ENCODE measurements around the gene CDH3.

CDH3 gene

DNA sequence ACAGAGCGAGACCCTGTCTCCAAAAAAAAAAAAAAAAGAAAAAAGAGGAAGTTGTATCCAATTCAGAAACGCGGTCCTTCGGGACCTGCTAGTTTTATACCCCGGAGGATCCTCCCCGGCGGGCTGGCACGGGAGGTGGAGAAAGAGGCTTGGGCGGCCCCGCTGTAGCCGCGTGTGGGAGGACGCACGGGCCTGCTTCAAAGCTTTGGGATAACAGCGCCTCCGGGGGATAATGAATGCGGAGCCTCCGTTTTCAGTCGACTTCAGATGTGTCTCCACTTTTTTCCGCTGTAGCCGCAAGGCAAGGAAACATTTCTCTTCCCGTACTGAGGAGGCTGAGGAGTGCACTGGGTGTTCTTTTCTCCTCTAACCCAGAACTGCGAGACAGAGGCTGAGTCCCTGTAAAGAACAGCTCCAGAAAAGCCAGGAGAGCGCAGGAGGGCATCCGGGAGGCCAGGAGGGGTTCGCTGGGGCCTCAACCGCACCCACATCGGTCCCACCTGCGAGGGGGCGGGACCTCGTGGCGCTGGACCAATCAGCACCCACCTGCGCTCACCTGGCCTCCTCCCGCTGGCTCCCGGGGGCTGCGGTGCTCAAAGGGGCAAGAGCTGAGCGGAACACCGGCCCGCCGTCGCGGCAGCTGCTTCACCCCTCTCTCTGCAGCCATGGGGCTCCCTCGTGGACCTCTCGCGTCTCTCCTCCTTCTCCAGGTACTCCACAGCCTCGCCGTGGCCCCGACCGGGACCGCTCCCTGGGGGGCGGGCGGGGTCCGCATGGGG is at the start of gene CDH3:
CDH3 (plus strand) TSS at position 596 of the 779 bp plus-strand sequence; CDS start at position 666, 70 bp downstream.
- H3K36me3 Mint-ChIP-seq (ENCODE audit: low read depth), result no peaks in the 10 kb centered on the region
- peaks cover 19% of the 10 kb centered on the region for H3K4me1 Mint-ChIP-seq
- no peak within 1 kb of the TSS for H3K27ac Mint-ChIP-seq
- peak; percentile 25 for DNase-seq
- ATAC-seq, result no peak
- H3K4me3 Mint-ChIP-seq, result peak within 1 kb of the TSS; percentile 43
- H3K27me3 Mint-ChIP-seq, result peaks cover 66% of the 10 kb centered on the region
- no peaks in the 10 kb centered on the region for H3K9me3 Mint-ChIP-seq

DNA sequence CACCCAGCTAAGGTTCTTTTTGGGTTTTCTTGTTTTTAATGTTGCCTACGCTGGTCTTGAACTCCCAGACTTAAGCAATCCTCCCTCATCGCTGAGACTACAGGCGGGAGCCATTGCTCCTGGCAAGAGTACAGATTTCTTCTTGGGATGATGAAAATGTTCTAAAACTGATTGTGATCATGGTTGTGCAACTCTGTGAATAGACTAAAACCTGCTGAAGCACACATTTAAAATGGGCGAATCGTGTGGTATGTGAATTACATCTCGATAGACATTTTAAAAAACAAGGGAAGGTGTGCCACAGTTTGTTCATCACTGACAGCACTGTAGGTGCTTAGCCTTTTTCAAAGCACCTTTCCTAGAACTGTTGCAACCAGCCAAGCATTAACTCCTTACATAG is 48.8 kb upstream of the CDH3 start:
- Mint-ChIP-seq H3K9me3 (peaks cover 7% of the 10 kb centered on the region), H3K36me3 (ENCODE audit: low read depth) (peaks cover 3% of the 10 kb centered on the region), H3K27me3 (peaks cover 2% of the 10 kb centered on the region), H3K4me3 (no peak overlapping the region), H3K4me1 (no peaks in the 10 kb centered on the region), H3K27ac (no peak overlapping the region)
- ATAC-seq (no peak), DNase-seq (no peak)

DNA sequence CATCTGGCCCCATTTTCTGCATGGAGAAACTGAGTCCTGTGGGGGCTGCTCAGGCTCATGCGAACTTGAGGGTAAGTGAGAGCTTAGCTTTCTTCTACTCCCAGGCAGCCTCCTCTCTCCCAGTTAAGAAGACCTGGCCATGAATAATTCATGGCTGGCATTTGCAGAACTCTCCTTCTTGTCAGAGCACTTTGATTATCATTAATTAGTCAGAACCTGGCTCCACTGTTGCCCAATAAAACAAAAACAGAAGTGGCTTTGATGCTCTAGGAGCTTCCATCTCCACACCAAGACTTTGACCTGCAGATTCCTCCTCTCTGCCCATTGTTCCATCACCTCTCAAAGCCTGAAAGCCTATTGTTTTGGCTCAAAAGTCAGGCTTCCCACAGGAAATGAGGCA is 45.5 kb upstream of the CDH3 start:
- ATAC-seq (no peak), DNase-seq (no peak)

DNA sequence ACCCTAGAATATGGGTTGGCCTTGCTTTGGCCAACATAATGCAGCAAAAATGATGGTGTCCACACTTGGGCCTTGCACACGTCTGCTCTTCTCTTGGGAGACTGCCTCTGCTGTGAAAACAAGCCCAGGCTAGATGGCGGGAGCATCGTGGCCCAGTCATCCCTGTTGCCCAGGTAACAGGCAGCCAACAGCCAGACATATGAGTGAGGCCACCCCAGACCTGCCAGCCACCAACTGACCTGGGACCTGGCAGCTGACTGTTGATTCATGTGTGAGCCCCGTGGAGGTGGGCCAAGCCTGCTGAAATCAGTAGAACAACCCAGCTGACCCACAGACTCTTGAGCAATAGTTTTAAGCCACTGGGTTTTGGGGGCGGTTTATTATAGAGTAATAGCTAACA is 39.4 kb upstream of the CDH3 start:
- Mint-ChIP-seq H3K4me1 (no peaks in the 10 kb centered on the region), H3K27ac (no peak overlapping the region), H3K4me3 (no peak overlapping the region), H3K27me3 (no peaks in the 10 kb centered on the region), H3K9me3 (peaks cover 3% of the 10 kb centered on the region), H3K36me3 (ENCODE audit: low read depth) (no peaks in the 10 kb centered on the region)
- no peak for ATAC-seq
- no peak for DNase-seq

More for the DNA sequence above, 45.5 kb upstream of the CDH3 start:
- Mint-ChIP-seq H3K36me3 (ENCODE audit: low read depth) (no peaks in the 10 kb centered on the region), H3K4me3 (no peak overlapping the region), H3K4me1 (no peaks in the 10 kb centered on the region), H3K9me3 (no peaks in the 10 kb centered on the region), H3K27ac (no peak overlapping the region), H3K27me3 (no peaks in the 10 kb centered on the region)

DNA sequence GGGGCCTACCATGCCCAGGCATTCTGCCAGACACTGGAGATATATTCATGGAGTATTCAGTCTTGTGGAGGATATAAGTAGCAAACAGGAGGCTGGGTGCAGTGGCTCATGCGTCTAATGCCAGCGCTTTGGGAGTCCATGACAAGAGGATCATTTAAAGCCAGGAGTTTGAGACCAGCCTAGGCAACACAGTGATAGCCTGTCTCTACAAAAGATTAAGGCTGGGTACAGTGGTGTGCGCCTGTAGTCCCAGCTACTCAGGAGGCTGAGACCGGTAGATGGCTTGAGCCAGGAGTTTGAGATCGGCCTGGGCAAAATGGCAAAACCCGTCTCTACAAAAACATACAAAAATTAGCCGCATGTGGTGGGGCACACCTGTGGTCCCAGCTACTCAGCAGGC is 37.7 kb upstream of the CDH3 start:
- H3K27ac Mint-ChIP-seq, result no peak overlapping the region
- no peak overlapping the region for H3K4me3 Mint-ChIP-seq
- no peak for DNase-seq
- no peaks in the 10 kb centered on the region for H3K4me1 Mint-ChIP-seq
- no peaks in the 10 kb centered on the region for H3K27me3 Mint-ChIP-seq
- ATAC-seq, result no peak
- H3K36me3 Mint-ChIP-seq (ENCODE audit: low read depth), result peaks cover under 1% of the 10 kb centered on the region
- peaks cover 4% of the 10 kb centered on the region for H3K9me3 Mint-ChIP-seq

DNA sequence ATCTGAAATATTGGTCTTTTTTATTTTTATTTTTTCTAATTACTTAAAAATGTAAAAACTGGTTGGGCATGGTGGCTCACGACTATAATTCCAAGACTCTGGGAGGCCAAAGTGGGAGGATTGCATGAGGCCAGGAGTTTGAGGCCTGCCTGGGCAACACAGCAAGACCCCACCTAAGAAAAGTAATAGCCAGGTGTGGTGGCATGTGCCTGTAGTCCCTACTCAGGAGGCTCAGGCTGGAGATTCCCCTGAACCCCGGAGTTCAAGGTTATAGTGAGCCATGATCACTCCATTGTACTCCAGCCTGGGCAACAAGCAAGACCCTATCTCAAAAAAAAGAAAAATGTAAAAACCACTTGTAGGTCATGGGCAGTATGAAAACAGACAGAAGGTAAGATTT is 36.8 kb upstream of the CDH3 start:
- Mint-ChIP-seq H3K4me3 (no peak overlapping the region), H3K36me3 (ENCODE audit: low read depth) (peaks cover 2% of the 10 kb centered on the region), H3K9me3 (peaks cover 8% of the 10 kb centered on the region), H3K27me3 (no peaks in the 10 kb centered on the region), H3K4me1 (no peaks in the 10 kb centered on the region), H3K27ac (no peak overlapping the region)
- DNase-seq (no peak), ATAC-seq (no peak)

DNA sequence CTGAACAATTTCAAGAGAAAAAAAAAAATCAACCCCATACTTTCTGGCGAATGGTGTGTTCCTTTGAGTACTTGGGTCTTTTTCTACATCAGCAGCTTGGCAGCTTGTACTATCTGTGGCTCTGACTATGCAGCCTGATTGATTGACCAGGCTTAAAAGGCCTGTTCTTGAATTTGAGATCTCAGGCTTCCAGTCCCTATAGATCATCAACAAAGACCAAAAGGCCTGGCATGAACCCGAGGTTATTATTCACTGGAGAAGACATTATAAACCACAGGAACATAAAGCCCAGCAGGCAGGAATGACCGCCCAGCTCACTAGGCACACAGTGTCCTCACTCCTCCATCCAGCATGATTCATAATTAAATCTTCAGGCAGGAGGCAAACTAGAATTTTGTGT is 32.1 kb upstream of the CDH3 start:
- Mint-ChIP-seq H3K27me3 (no peaks in the 10 kb centered on the region), H3K36me3 (ENCODE audit: low read depth) (peaks cover 6% of the 10 kb centered on the region), H3K27ac (no peak overlapping the region), H3K4me3 (no peak overlapping the region), H3K4me1 (no peaks in the 10 kb centered on the region), H3K9me3 (peaks cover 19% of the 10 kb centered on the region)
- no peak for ATAC-seq
- no peak for DNase-seq

DNA sequence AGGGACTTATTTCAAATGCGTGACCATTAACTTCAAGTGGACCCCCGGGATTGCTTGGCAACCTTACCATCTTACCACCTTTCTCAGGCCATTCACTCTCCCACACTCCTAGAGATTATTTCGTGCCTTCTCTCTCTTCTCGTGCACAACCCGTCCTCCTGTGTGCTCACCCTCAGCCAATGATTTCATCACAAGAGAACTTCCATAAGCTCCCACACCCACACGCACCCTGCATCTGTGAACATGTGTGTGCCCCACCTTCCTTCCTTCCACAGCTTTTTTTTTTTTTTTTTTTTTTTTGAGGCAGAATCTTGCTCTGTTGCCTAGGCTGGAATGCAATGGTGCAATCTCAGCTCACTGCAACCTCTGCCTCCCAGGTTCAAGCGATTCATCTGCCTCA is 27.4 kb upstream of the CDH3 start:
- Mint-ChIP-seq H3K27ac (no peak overlapping the region), H3K27me3 (no peaks in the 10 kb centered on the region), H3K36me3 (ENCODE audit: low read depth) (peaks cover 4% of the 10 kb centered on the region), H3K9me3 (peaks cover 12% of the 10 kb centered on the region), H3K4me3 (no peak overlapping the region), H3K4me1 (no peaks in the 10 kb centered on the region)
- DNase-seq (no peak), ATAC-seq (no peak)

DNA sequence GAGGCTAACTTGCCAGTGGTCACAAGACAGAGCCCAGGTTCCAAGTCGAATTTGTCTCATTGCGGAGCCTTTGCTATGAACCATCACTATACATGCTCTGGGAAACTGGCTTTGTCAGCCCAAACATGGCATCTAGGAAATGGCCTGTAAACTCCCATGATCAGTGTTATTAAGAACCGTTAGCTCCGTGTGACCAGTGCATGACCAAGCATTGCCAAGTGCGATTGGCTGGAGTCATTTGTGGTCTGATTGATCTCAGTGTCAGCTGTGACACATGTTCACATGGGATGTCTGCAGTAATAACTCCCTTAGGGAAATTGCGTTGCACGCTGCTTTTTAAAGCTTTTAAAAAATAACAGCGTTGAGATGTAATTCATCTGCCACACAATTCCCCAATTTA is 18.6 kb upstream of the CDH3 start:
- Mint-ChIP-seq H3K4me1 (no peaks in the 10 kb centered on the region), H3K4me3 (no peak overlapping the region), H3K9me3 (no peaks in the 10 kb centered on the region), H3K27ac (no peak overlapping the region), H3K27me3 (peaks cover 4% of the 10 kb centered on the region), H3K36me3 (ENCODE audit: low read depth) (no peaks in the 10 kb centered on the region)
- DNase-seq, result no peak
- no peak for ATAC-seq

DNA sequence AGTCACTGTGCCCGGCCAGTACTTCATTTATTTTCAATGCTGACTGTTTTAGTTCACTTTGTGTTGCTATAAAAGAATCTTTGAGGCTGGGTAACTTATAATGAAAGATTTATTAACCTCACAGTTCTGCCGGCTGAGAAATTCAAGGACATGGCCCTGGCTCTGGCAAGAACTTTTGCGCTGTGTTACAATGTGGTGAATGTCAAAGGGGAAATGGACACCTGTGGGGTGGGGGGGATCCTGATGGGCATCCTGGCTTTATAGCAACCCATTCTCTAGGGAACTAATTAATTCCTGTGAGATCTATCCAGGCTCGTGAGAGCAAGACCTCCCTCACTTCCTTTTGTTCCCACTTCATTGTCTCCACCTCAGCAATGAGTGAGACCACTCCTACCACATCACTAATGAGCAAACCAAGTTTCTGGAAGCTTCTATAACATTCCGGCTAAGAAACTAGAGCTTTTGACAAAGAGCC is 17.1 kb upstream of the CDH3 start:
- Mint-ChIP-seq H3K4me3 (no peak overlapping the region), H3K27me3 (peaks cover 4% of the 10 kb centered on the region), H3K4me1 (no peaks in the 10 kb centered on the region), H3K27ac (no peak overlapping the region), H3K9me3 (no peaks in the 10 kb centered on the region), H3K36me3 (ENCODE audit: low read depth) (no peaks in the 10 kb centered on the region)
- no peak for DNase-seq
- no peak for ATAC-seq

DNA sequence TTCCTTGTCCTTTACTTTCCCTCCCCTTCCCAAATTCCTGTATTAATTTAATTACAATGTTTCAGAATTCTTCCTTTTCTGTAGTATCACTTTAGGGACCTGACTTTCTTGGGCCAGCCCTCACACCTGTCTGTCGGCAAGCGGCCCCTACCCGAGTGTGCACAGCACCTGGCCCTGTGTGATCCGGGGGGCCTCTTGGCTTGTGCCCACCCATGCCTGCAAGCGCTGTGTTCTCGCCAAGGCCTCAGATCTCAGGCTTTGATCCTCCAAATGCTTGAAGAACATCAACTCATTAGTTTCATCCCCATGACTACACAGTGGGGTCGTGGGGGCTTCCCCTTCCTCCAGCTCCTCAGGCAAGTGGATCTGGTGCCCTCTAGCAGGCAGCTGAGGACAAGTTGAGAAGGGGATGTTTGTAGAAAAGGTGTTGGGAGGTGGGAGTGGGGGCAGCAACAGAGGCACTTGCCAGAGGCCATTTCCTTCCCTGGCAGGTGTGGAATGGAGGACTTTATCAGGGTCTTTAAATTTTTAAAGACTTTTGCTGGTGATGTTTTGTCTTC is 15.7 kb upstream of the CDH3 start:
- peak; percentile 66 for ATAC-seq
- H3K27ac Mint-ChIP-seq, result no peak overlapping the region

DNA sequence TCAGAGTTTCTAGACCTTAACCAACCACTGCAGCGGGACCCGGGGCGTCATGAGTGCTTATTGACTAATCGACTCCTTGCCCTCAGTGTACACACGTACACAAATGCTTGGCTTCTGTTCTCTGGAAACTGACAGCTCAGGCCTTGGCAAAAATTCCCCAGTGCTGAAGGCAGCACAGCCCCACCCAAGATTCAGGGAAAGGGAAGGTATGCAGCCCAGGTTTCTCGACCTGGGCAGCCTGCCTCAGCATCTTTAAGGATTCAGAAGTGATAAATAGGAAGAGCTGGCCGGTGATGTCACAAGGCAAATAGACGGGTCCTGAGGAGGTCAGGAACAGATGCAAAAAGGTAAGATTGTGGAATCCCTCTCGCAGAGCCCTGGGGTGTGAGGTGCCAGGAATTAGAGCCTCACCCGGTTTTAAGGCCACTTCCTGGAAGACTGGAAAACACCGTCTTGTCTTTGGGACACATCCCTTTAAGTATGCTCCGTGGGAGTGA is 9.0 kb upstream of the CDH3 start:
- H3K36me3 Mint-ChIP-seq (ENCODE audit: low read depth), result no peaks in the 10 kb centered on the region
- H3K27me3 Mint-ChIP-seq, result peaks cover 5% of the 10 kb centered on the region
- no peak overlapping the region for H3K27ac Mint-ChIP-seq
- H3K4me3 Mint-ChIP-seq, result no peak overlapping the region
- DNase-seq (no peak), ATAC-seq (no peak)
- H3K4me1 Mint-ChIP-seq, result peaks cover 7% of the 10 kb centered on the region
- H3K9me3 Mint-ChIP-seq, result no peaks in the 10 kb centered on the region

More for the DNA sequence above, 15.7 kb upstream of the CDH3 start:
- H3K27me3 Mint-ChIP-seq, result peaks cover 4% of the 10 kb centered on the region
- no peaks in the 10 kb centered on the region for H3K4me1 Mint-ChIP-seq
- H3K36me3 Mint-ChIP-seq (ENCODE audit: low read depth), result no peaks in the 10 kb centered on the region
- DNase-seq, result no peak
- no peak overlapping the region for H3K4me3 Mint-ChIP-seq
- H3K9me3 Mint-ChIP-seq, result no peaks in the 10 kb centered on the region

DNA sequence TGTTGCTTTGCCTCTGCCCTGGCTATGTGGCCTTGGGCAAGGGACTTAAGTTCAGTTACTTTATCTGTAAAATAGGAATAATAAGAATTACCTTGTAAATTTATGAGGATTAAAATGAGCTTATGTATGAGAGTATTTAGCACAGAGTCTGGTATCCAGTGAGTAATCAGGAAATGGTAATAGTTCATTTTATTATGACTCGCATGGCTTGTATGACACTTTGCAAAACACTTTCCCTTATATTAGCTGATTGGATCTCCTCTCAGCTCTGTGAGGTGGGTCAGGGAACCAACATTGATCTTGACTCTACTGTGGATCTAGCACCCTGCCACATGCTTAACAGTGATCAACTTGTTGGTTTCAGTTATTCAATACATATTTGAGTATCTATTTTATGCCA is 8.3 kb upstream of the CDH3 start:
- DNase-seq, result no peak
- Mint-ChIP-seq H3K9me3 (no peaks in the 10 kb centered on the region), H3K4me1 (peaks cover 7% of the 10 kb centered on the region), H3K4me3 (no peak overlapping the region), H3K36me3 (ENCODE audit: low read depth) (no peaks in the 10 kb centered on the region), H3K27me3 (peaks cover 8% of the 10 kb centered on the region), H3K27ac (no peak overlapping the region)
- ATAC-seq, result peak; percentile 82

DNA sequence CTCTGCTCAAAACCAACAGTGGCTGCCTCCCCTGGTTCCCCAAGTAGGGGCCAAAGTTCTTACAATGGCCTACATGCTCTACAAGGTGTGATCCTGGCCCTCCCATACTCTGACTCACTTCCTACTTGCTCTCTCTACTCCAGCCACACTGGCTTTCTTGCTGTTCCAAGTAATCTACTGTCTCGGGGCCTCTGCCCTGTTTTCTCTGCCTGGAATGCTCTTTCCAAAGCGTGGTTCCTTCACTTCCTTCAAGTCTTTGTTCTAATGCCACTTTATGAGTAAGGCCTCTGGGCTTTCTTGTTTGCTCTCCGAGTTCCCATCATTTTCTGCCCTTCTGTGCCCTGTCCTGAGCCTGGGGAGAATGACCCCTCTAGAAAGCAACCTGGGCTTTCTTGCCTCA is 4.1 kb upstream of the CDH3 start:
- Mint-ChIP-seq H3K27me3 (peaks cover 37% of the 10 kb centered on the region), H3K4me3 (no peak overlapping the region), H3K36me3 (ENCODE audit: low read depth) (no peaks in the 10 kb centered on the region), H3K4me1 (peaks cover 19% of the 10 kb centered on the region), H3K9me3 (no peaks in the 10 kb centered on the region), H3K27ac (no peak overlapping the region)
- DNase-seq, result no peak
- peak; percentile 29 for ATAC-seq

DNA sequence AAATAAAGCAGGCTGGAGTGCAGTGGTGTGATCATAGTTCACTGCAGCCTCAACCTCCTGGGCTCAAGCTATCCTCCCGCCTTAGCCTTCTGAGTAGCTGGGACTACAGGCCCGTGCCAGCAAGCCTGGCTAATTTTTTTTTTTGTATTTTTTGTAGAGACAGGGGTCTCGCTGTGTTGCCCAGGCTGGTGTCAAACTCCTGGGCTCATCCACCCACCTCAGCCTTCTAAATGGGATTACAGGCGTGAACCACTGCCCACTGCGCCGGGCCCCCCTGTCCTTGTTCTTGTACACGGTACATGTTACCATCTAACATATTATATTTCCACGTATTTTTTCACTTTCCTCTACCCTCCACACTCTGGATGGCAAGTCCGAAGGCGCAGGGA is 3.1 kb upstream of the CDH3 start:
- H3K9me3 Mint-ChIP-seq, result no peaks in the 10 kb centered on the region
- ATAC-seq (no peak), DNase-seq (no peak)
- no peaks in the 10 kb centered on the region for H3K36me3 Mint-ChIP-seq (ENCODE audit: low read depth)
- peaks cover 19% of the 10 kb centered on the region for H3K4me1 Mint-ChIP-seq
- peaks cover 44% of the 10 kb centered on the region for H3K27me3 Mint-ChIP-seq
- no peak overlapping the region for H3K4me3 Mint-ChIP-seq
- no peak overlapping the region for H3K27ac Mint-ChIP-seq

All from activated naive CD8-positive, alpha-beta T cell treated with anti-CD3 and anti-CD28 coated beads, Interleukin-2, amount 50 U/mL, for 24 hours (primary cell).